T-helper 2 cell treated with Interferon-gamma antibody and Interleukin-4, amounts not matched to agents 5 μg/mL and 100 μg/mL, for 36 hours (primary cell): ENCODE measurements around the gene ITGA11.
A peak's percentile ranks its signal among the peaks of the same experiment; 100 is the strongest.

Source experiments
- DNase-seq: peaks from one replicate; pipeline ENCODE4 v3.0.0; 2021; ENCODE audit warnings: low spot score
- H3K27ac Mint-ChIP-seq: one replicate; pipeline ENCODE4 v1.8.0; 2021; ENCODE audit warnings: mild to moderate bottlenecking, mixed read lengths
- H3K27me3 Mint-ChIP-seq: one replicate; pipeline ENCODE4 v1.8.0; 2021; ENCODE audit warnings: low read depth, mixed read lengths
- H3K36me3 Mint-ChIP-seq: one replicate; pipeline ENCODE4 v1.8.0; 2021; ENCODE audit warnings: low read depth, mixed read lengths
- H3K4me1 Mint-ChIP-seq: one replicate; pipeline ENCODE4 v1.8.0; 2021; ENCODE audit warnings: low read depth, mixed read lengths
- H3K4me3 Mint-ChIP-seq: one replicate; pipeline ENCODE4 v1.8.0; 2022; ENCODE audit warnings: mild to moderate bottlenecking, moderate library complexity, mixed read lengths
- H3K9me3 Mint-ChIP-seq: one replicate; pipeline ENCODE4 v1.8.0; 2021; ENCODE audit warnings: mixed read lengths

The ITGA11 gene

GRCh38 chr15:68354923-68355322 is 77.0 kb downstream of the ITGA11 start:
- Mint-ChIP-seq H3K36me3 (peaks cover 16% of the 10 kb centered on the region), H3K4me3 (no peak overlapping the region), H3K9me3 (peaks cover 16% of the 10 kb centered on the region), H3K27ac (peak overlapping the region; percentile 37), H3K27me3 (no peaks in the 10 kb centered on the region), H3K4me1 (peaks cover 13% of the 10 kb centered on the region)
- peak; percentile 21 for DNase-seq

GRCh38 chr15:68354268-68354667 is 77.7 kb downstream of the ITGA11 start:
- H3K4me1 Mint-ChIP-seq, result peaks cover 13% of the 10 kb centered on the region
- H3K27me3 Mint-ChIP-seq, result no peaks in the 10 kb centered on the region
- DNase-seq, result no peak

GRCh38 chr15:68353421-68354135 is 78.4 kb downstream of the ITGA11 start:
- H3K27ac Mint-ChIP-seq, result peak overlapping the region; percentile 7
- H3K36me3 Mint-ChIP-seq, result peaks cover 16% of the 10 kb centered on the region
- H3K27me3 Mint-ChIP-seq, result no peaks in the 10 kb centered on the region
- H3K4me1 Mint-ChIP-seq, result peaks cover 13% of the 10 kb centered on the region
- H3K9me3 Mint-ChIP-seq, result peaks cover 16% of the 10 kb centered on the region
- no peak for DNase-seq
- no peak overlapping the region for H3K4me3 Mint-ChIP-seq

More at GRCh38 chr15:68354268-68354667, 77.7 kb downstream of the ITGA11 start:
- no peak overlapping the region for H3K4me3 Mint-ChIP-seq
- H3K27ac Mint-ChIP-seq, result peak overlapping the region; percentile 37
- peaks cover 16% of the 10 kb centered on the region for H3K9me3 Mint-ChIP-seq
- H3K36me3 Mint-ChIP-seq, result peaks cover 16% of the 10 kb centered on the region

GRCh38 chr15:68352401-68353062 is 79.4 kb downstream of the ITGA11 start:
- peak; percentile 51 for DNase-seq
- peak overlapping the region; percentile 84 for H3K27ac Mint-ChIP-seq
- peaks cover 12% of the 10 kb centered on the region for H3K9me3 Mint-ChIP-seq
- H3K27me3 Mint-ChIP-seq, result no peaks in the 10 kb centered on the region
- peaks cover 15% of the 10 kb centered on the region for H3K4me1 Mint-ChIP-seq
- H3K36me3 Mint-ChIP-seq, result peaks cover 13% of the 10 kb centered on the region
- peak overlapping the region; percentile 30 for H3K4me3 Mint-ChIP-seq

GRCh38 chr15:68349151-68349550 is 82.8 kb downstream of the ITGA11 start:
- Mint-ChIP-seq H3K36me3 (peaks cover 6% of the 10 kb centered on the region), H3K4me3 (no peak overlapping the region), H3K4me1 (peaks cover 13% of the 10 kb centered on the region), H3K9me3 (no peaks in the 10 kb centered on the region), H3K27ac (no peak overlapping the region), H3K27me3 (no peaks in the 10 kb centered on the region)
- no peak for DNase-seq

GRCh38 chr15:68348606-68349005 is 83.4 kb downstream of the ITGA11 start:
- Mint-ChIP-seq H3K27me3 (no peaks in the 10 kb centered on the region), H3K4me3 (no peak overlapping the region), H3K27ac (no peak overlapping the region), H3K9me3 (no peaks in the 10 kb centered on the region), H3K36me3 (peaks cover 6% of the 10 kb centered on the region), H3K4me1 (peaks cover 13% of the 10 kb centered on the region)
- no peak for DNase-seq

GRCh38 chr15:68348081-68348480 is 83.9 kb downstream of the ITGA11 start:
- no peaks in the 10 kb centered on the region for H3K27me3 Mint-ChIP-seq
- DNase-seq, result no peak
- H3K4me3 Mint-ChIP-seq, result no peak overlapping the region
- peaks cover 13% of the 10 kb centered on the region for H3K4me1 Mint-ChIP-seq
- H3K36me3 Mint-ChIP-seq, result peaks cover 6% of the 10 kb centered on the region
- H3K27ac Mint-ChIP-seq, result no peak overlapping the region
- H3K9me3 Mint-ChIP-seq, result no peaks in the 10 kb centered on the region

DNA sequence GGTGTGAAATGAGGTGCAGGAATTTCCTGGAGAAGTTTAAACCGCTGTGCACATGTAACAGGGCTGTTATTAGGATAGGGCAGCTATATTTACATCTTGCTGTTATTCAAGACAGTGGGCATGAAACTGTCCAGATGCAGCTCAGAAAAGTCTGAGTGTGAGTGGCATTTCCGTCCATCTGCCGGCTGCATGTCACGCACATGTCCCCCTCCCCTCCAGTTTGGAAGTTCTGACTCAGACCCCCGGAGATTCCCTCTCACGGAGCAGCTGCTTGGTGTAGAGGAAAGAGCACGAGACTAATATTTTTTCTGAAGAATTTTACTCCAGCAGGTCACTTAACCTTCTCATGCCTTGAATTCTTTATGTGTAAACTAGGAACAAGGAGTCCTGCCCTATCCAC is 84.6 kb downstream of the ITGA11 start:
- Mint-ChIP-seq H3K27ac (no peak overlapping the region), H3K27me3 (no peaks in the 10 kb centered on the region), H3K4me1 (peaks cover 9% of the 10 kb centered on the region), H3K9me3 (no peaks in the 10 kb centered on the region), H3K36me3 (peaks cover 2% of the 10 kb centered on the region), H3K4me3 (no peak overlapping the region)
- DNase-seq, result no peak

GRCh38 chr15:68346979-68347378 is 85.0 kb downstream of the ITGA11 start:
- peaks cover 6% of the 10 kb centered on the region for H3K4me1 Mint-ChIP-seq
- H3K27me3 Mint-ChIP-seq, result no peaks in the 10 kb centered on the region
- no peak overlapping the region for H3K4me3 Mint-ChIP-seq
- H3K9me3 Mint-ChIP-seq, result no peaks in the 10 kb centered on the region
- DNase-seq, result no peak
- no peak overlapping the region for H3K27ac Mint-ChIP-seq
- no peaks in the 10 kb centered on the region for H3K36me3 Mint-ChIP-seq

- no peak for DNase-seq
- H3K27me3 Mint-ChIP-seq, result peaks cover 3% of the 10 kb centered on the region
- H3K4me1 Mint-ChIP-seq, result peaks cover 6% of the 10 kb centered on the region
- H3K36me3 Mint-ChIP-seq, result no peaks in the 10 kb centered on the region
- H3K4me3 Mint-ChIP-seq, result no peak overlapping the region
- H3K9me3 Mint-ChIP-seq, result no peaks in the 10 kb centered on the region
- no peak overlapping the region for H3K27ac Mint-ChIP-seq
Observed at GRCh38 chr15:68345481-68345880, 86.5 kb downstream of the ITGA11 start.

DNA sequence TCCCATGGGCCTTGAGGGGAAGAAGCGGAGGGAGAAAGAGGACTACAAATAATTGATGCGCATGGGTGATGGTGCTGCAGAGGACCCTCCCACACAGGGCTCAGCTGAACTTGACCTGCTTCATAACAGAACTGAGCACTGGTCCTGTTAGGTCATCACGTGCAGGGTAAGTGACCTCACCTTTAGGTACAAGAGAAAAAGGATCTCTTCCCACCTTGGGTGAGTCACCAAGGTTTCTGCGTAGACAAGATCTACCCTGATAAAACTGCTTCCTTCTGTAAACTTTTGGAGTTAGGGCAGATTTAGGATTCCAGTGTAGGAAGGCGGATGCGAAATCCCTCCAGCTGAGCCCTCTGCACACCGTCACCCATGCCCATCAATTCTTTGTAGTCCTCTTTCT is 87.4 kb downstream of the ITGA11 start:
- Mint-ChIP-seq H3K27ac (no peak overlapping the region), H3K4me3 (no peak overlapping the region), H3K9me3 (no peaks in the 10 kb centered on the region), H3K27me3 (peaks cover 3% of the 10 kb centered on the region), H3K4me1 (peaks cover 6% of the 10 kb centered on the region), H3K36me3 (no peaks in the 10 kb centered on the region)
- DNase-seq, result no peak

- DNase-seq, result no peak
- no peaks in the 10 kb centered on the region for H3K36me3 Mint-ChIP-seq
- no peak overlapping the region for H3K4me3 Mint-ChIP-seq
- H3K4me1 Mint-ChIP-seq, result peaks cover 6% of the 10 kb centered on the region
- peaks cover 3% of the 10 kb centered on the region for H3K27me3 Mint-ChIP-seq
- H3K27ac Mint-ChIP-seq, result no peak overlapping the region
- no peaks in the 10 kb centered on the region for H3K9me3 Mint-ChIP-seq
Observed at GRCh38 chr15:68343579-68344225, 88.3 kb downstream of the ITGA11 start.

DNA sequence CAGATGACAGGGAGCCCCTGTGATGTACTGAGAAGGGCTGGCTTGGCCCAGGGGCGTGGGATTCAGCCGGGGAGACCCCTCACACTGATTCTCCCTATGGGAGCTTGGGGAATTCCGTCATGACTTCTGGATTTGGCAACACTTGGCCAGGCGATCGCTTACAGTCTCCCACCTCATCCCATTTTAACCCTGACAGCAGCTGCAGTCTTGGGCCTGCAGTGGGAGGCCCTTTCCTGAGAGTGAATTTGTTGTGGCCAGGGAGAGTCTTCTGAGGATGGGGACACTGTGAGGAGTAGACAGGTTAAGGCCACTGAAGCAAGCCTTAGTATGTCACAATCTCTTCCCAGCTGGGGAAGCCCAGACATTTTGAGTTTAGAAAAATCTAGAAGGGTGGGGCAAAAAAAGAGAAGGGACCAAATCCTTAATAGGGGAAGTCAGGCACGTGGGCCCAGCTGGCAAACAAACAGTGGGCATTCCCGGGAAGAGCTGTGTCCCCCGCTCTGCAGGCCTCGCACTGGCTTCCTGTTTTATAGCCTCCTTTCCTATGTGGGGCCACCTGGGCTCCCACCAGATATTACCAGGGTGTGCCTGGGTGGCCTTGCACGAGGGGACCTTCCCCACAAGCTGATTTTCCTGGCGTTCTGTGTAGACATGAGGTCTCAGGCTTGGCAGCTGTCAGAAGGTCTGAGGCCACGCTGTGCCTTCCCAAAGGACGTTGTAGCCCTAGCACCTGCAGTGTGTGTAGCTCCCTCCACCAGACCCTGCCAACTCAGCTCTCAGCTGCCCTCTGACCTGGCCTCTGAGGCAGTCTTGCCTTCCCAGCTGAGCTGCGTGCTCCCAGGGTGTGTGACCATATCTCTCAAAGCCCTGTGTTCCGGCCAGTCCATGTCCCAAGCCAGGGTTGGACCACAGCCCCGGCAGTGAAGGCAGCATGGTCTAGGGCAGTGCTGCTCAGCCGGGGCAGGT is 89.9 kb downstream of the ITGA11 start:
- no peaks in the 10 kb centered on the region for H3K9me3 Mint-ChIP-seq
- H3K4me1 Mint-ChIP-seq, result peaks cover 4% of the 10 kb centered on the region
- H3K36me3 Mint-ChIP-seq, result no peaks in the 10 kb centered on the region
- peaks cover 3% of the 10 kb centered on the region for H3K27me3 Mint-ChIP-seq
- DNase-seq, result no peak
- no peak overlapping the region for H3K4me3 Mint-ChIP-seq
- no peak overlapping the region for H3K27ac Mint-ChIP-seq
